H9 (cell line): Measurements from ENCODE around the gene FREM2. TPM values are rescaled to one million over a fixed set of nuclear protein-coding genes. Genes with fewer than 3 reads are reported as not detected.

ENCODE experiments used
- DNase-seq: peaks from one replicate; pipeline ENCODE4 v3.0.0-alpha.2; 2017
- H2AFZ ChIP-seq: one replicate; pipeline ENCODE4 v1.6.1; 2013; ENCODE audit warnings: mild to moderate bottlenecking, low read length, control low read depth, moderate library complexity
- H2AK5ac ChIP-seq: 2 replicates; pipeline ENCODE4 v1.6.1; 2013; ENCODE audit warnings: low read length, control low read depth, mixed read lengths; ENCODE audit not compliant: insufficient read length
- H2BK120ac ChIP-seq: one replicate; pipeline ENCODE4 v1.6.1; 2013; ENCODE audit warnings: low read depth, mild to moderate bottlenecking, low read length, control low read depth, inconsistent platforms; ENCODE audit not compliant: poor library complexity, severe bottlenecking
- H2BK12ac ChIP-seq: 2 replicates; pipeline ENCODE4 v1.6.1; 2013; ENCODE audit warnings: low read length, control low read depth, mixed read lengths, low read depth; ENCODE audit not compliant: insufficient read length
- H2BK15ac ChIP-seq: 2 replicates; pipeline ENCODE4 v1.6.1; 2013; ENCODE audit warnings: low read depth, low read length, control low read depth
- H2BK20ac ChIP-seq: one replicate; pipeline ENCODE4 v1.6.1; 2013; ENCODE audit warnings: low read depth, mild to moderate bottlenecking, low read length, control low read depth, inconsistent platforms; ENCODE audit not compliant: poor library complexity, severe bottlenecking
- H2BK5ac ChIP-seq: 2 replicates; pipeline ENCODE4 v1.6.1; 2013; ENCODE audit warnings: low read length, control low read depth, mixed read lengths; ENCODE audit not compliant: insufficient read length
- H3K14ac ChIP-seq: 2 replicates; pipeline ENCODE4 v1.6.1; 2013; ENCODE audit warnings: low read length, control low read depth; ENCODE audit not compliant: insufficient read depth
- H3K18ac ChIP-seq: 2 replicates; pipeline ENCODE4 v1.6.1; 2013; ENCODE audit warnings: low read depth, mild to moderate bottlenecking, mixed read lengths, low read length, control low read depth; ENCODE audit not compliant: insufficient read length
- H3K23ac ChIP-seq: 2 replicates; pipeline ENCODE4 v1.6.1; 2013; ENCODE audit warnings: low read length, control low read depth, mixed read lengths, low read depth; ENCODE audit not compliant: insufficient read length
- H3K23me2 ChIP-seq: 2 replicates; pipeline ENCODE4 v1.6.1; 2013; ENCODE audit warnings: low read depth, mild to moderate bottlenecking, mixed read lengths, low read length, control low read depth; ENCODE audit not compliant: insufficient read length, poor library complexity, severe bottlenecking
- H3K27ac ChIP-seq: 2 replicates; pipeline ENCODE4 v1.5.1; 2013; ENCODE audit warnings: low read length, control low read depth, mixed read lengths, low read depth; ENCODE audit not compliant: insufficient read length
- H3K27me3 ChIP-seq: 2 replicates; pipeline ENCODE4 v1.6.1; 2013; ENCODE audit warnings: low read length, control low read depth, inconsistent platforms; ENCODE audit not compliant: insufficient read depth
- H3K4ac ChIP-seq: 2 replicates; pipeline ENCODE4 v1.6.1; 2013; ENCODE audit warnings: low read depth, mild to moderate bottlenecking, control low read depth, inconsistent platforms, low read length, moderate library complexity
- H3K4me1 ChIP-seq: 2 replicates; pipeline ENCODE4 v1.6.1; 2013; ENCODE audit warnings: low read length, control low read depth, inconsistent platforms; ENCODE audit not compliant: insufficient read depth
- H3K4me2 ChIP-seq: 2 replicates; pipeline ENCODE4 v1.6.1; 2013; ENCODE audit warnings: low read length, control low read depth, mixed read lengths; ENCODE audit not compliant: insufficient read length, insufficient read depth
- H3K56ac ChIP-seq: 2 replicates; pipeline ENCODE4 v1.6.1; 2013; ENCODE audit warnings: low read depth, mild to moderate bottlenecking, mixed read lengths, low read length, control low read depth; ENCODE audit not compliant: insufficient read length
- H3K79me1 ChIP-seq: 2 replicates; pipeline ENCODE4 v1.6.1; 2013; ENCODE audit warnings: low read depth, mild to moderate bottlenecking, moderate library complexity, low read length, control low read depth, inconsistent platforms; ENCODE audit not compliant: insufficient read depth, poor library complexity, severe bottlenecking
- H3K79me2 ChIP-seq: 2 replicates; pipeline ENCODE4 v1.6.1; 2013; ENCODE audit warnings: low read length, control low read depth, inconsistent platforms; ENCODE audit not compliant: insufficient read depth
- H3K9ac ChIP-seq: 2 replicates; pipeline ENCODE4 v1.6.1; 2013; ENCODE audit warnings: low read length, control low read depth, mixed read lengths; ENCODE audit not compliant: insufficient read length; ENCODE audit errors: extremely low read depth
- H3K9me3 ChIP-seq: one replicate; pipeline ENCODE4 v1.6.1; 2013; ENCODE audit warnings: low read depth, low read length, inconsistent platforms; ENCODE audit not compliant: control insufficient read depth
- H3T11ph ChIP-seq: one replicate; pipeline ENCODE4 v1.6.1; 2013; ENCODE audit warnings: mild to moderate bottlenecking, low read length, control low read depth, inconsistent platforms
- H4K20me1 ChIP-seq: one replicate; pipeline ENCODE4 v1.6.1; 2013; ENCODE audit not compliant: control insufficient read depth, insufficient read length, insufficient read depth
- H4K5ac ChIP-seq: 2 replicates; pipeline ENCODE4 v1.6.1; 2013; ENCODE audit warnings: low read depth, mild to moderate bottlenecking, mixed read lengths, low read length, control low read depth; ENCODE audit not compliant: insufficient read length
- H4K8ac ChIP-seq: replicated peaks from 2 replicates; pipeline ENCODE4 v1.6.1; 2013; ENCODE audit warnings: low read length, control low read depth, mixed read lengths, low read depth; ENCODE audit not compliant: insufficient read length
- H4K91ac ChIP-seq: 2 replicates; pipeline ENCODE4 v1.6.1; 2013; ENCODE audit warnings: low read depth, mild to moderate bottlenecking, moderate library complexity, mixed read lengths, low read length, control low read depth; ENCODE audit not compliant: insufficient read length
- H3K27ac Mint-ChIP-seq, 3 experiments: 2 replicates in 2 of 3; 3 replicates in 1 of 3; pipeline ENCODE4 v1.8.0; 2020 to 2021; ENCODE audit warnings: mixed read lengths in 3 of 3, mild to moderate bottlenecking in 1 of 3, moderate library complexity in 1 of 3
- H3K27me3 Mint-ChIP-seq: 2 replicates; pipeline ENCODE4 v1.8.0; 2021; ENCODE audit warnings: low read depth, mild to moderate bottlenecking, moderate library complexity, mixed read lengths
- H3K36me3 Mint-ChIP-seq, 3 experiments: 2 replicates in 2 of 3; 3 replicates in 1 of 3; pipeline ENCODE4 v1.8.0; 2020 to 2021; ENCODE audit warnings: low read depth in 3 of 3, mixed read lengths in 3 of 3; ENCODE audit not compliant: insufficient read depth in 1 of 3
- H3K4me1 Mint-ChIP-seq, 2 experiments: 2 replicates each; pipeline ENCODE4 v1.8.0; 2020; ENCODE audit warnings: mixed read lengths in 2 of 2
- H3K4me3 Mint-ChIP-seq, 2 experiments: 2 replicates in 1 of 2; 3 replicates in 1 of 2; pipeline ENCODE4 v1.8.0; 2020 to 2021; ENCODE audit warnings: mild to moderate bottlenecking in 2 of 2, mixed read lengths in 2 of 2, moderate library complexity in 1 of 2
- H3K9me3 Mint-ChIP-seq, 2 experiments: 2 replicates in 1 of 2; 3 replicates in 1 of 2; pipeline ENCODE4 v1.8.0; 2020; ENCODE audit warnings: mild to moderate bottlenecking in 2 of 2, mixed read lengths in 2 of 2, moderate library complexity in 1 of 2
- WGBS: extraction: QIAGEN DNeasy Blood & Tissue Kit; methylation state at CpG from one replicate; pipeline ENCODE4 v1.1.7; 2013; ENCODE audit warnings: missing lambda C conversion rate, low lambda C conversion rate, mixed read lengths; ENCODE audit not compliant: insufficient read length; ENCODE audit errors: extremely low coverage; 5-methylcytosine and 5-hydroxymethylcytosine counted together
- total RNA-seq: library from RNA; stranded (reverse); gene quantifications from 2 replicates; pipeline ENCODE4 v1.2.1, GENCODE V29; 2021
- TF ChIP-seq, protein P1 (sequence below): fragments of 200-600 bp; sonication (generic); conservative IDR thresholded peaks from 3 replicates; pipeline ENCODE4 v1.8.0; 2021; ENCODE audit warnings: antibody characterized with exemption, mild to moderate bottlenecking

FREM2 gene
- total RNA-seq, 1 experiment from 2014 or later = 16.0 TPM

DNA sequence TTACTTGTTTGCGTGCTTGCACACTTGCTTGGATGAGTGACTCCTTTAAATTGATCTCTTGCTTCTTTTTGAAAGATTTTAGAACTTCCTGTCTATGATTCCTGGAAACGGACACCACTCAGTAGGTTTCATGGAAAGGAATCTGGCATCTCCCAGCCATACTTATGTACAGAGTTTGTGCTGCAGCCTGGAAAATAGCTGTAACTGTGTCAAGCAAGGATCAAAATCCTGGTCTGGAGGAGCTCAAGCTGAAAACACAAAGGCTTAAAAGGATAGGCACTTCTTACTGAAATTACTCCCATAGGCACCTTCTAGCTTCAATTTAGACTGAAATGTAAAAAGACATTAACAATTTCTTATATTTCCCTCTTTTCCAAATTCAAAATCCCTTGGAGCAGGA lies 1.4 kb upstream of the FREM2 start:
- Mint-ChIP-seq H3K4me3 (peak overlapping the region; percentile 82 to 89), H3K4me1 (peaks cover 14 to 16% of the 10 kb centered on the region in 2 experiments), H3K27ac (no peak overlapping the region), H3K36me3 (peaks cover 20 to 22% (median 22%) of the 10 kb centered on the region in 3 experiments), H3K9me3 (peaks cover 10 to 11% of the 10 kb centered on the region in 2 experiments; a peak in 4 of 5 replicates), H3K27me3 (peaks cover 22% of the 10 kb centered on the region)
- TF ChIP-seq, protein P1, sequence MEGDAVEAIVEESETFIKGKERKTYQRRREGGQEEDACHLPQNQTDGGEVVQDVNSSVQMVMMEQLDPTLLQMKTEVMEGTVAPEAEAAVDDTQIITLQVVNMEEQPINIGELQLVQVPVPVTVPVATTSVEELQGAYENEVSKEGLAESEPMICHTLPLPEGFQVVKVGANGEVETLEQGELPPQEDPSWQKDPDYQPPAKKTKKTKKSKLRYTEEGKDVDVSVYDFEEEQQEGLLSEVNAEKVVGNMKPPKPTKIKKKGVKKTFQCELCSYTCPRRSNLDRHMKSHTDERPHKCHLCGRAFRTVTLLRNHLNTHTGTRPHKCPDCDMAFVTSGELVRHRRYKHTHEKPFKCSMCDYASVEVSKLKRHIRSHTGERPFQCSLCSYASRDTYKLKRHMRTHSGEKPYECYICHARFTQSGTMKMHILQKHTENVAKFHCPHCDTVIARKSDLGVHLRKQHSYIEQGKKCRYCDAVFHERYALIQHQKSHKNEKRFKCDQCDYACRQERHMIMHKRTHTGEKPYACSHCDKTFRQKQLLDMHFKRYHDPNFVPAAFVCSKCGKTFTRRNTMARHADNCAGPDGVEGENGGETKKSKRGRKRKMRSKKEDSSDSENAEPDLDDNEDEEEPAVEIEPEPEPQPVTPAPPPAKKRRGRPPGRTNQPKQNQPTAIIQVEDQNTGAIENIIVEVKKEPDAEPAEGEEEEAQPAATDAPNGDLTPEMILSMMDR = no peak
- Histone ChIP-seq H3K4me1 (no peaks in the 10 kb centered on the region), H3K56ac (no peak overlapping the region), H3K14ac (no peak overlapping the region), H2BK15ac (no peak overlapping the region), H3K79me1 (no peaks in the 10 kb centered on the region), H3T11ph (no peak overlapping the region), H2BK5ac (no peak overlapping the region), H3K23ac (no peak overlapping the region), H3K18ac (no peak overlapping the region), H3K4me2 (peak overlapping the region; percentile 46), H4K5ac (no peak overlapping the region), H2BK20ac (no peak overlapping the region), H3K27ac (no peak overlapping the region), H4K20me1 (no peaks in the 10 kb centered on the region), H3K23me2 (peaks cover 18% of the 10 kb centered on the region), H3K79me2 (no peaks in the 10 kb centered on the region), H4K8ac (no peak overlapping the region), H3K9ac (no peak overlapping the region), H2AFZ (no peak overlapping the region), H4K91ac (no peak overlapping the region), H2AK5ac (no peak overlapping the region), H3K9me3 (no peaks in the 10 kb centered on the region), H2BK12ac (no peak overlapping the region), H2BK120ac (no peak overlapping the region), H3K27me3 (peaks cover 3% of the 10 kb centered on the region; the same call in 1 of the 2 replicates), H3K4ac (no peak overlapping the region)
- DNase-seq = no peak
- no CpG with 5 or more reads among the region's 2 CpGs for WGBS
